Ovary (tissue), 3 donors: ENCODE data around the gene UBE2E3.

ENCODE experiments used
- POLR2A ChIP-seq: fragments of 450-650 bp; IDR thresholded peaks from one replicate; pipeline ENCODE4 v1.6.1; 2017; ENCODE audit warnings: antibody characterized with exemption, mild to moderate bottlenecking, moderate library complexity
- TF ChIP-seq, protein P1 (sequence below), 3 donors: fragments of 450-650 bp in 2 of 3; fragments of 200-600 bp in 1 of 3; IDR thresholded peaks; one replicate each; pipeline versions ENCODE4 v1.5.1 to v1.8.0; 2016 to 2022; ENCODE audit warnings: antibody characterized with exemption in 3 of 3, mild to moderate bottlenecking in 1 of 3
- donor health status: DM: no; HTN: no; CAD: no.

DNA sequence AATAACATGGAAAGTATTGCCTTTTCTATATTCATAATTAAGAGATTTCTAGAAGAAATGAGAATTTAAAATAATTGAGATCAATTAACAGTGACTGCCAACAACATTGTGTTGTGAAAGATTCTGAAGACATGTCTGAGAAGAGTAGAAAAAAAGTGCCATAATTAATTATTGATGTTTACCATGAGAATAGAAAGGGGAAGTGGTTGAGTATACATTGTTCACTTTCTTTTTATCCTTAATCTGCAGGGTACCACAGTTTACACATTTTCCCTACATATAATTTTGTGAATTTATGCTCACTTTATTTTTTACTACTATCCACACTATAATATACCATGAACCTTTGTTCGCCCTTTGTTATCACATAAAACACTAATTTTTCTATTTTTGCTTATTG is 47.1 kb upstream of the UBE2E3 start:
- TF ChIP-seq, protein P1, sequence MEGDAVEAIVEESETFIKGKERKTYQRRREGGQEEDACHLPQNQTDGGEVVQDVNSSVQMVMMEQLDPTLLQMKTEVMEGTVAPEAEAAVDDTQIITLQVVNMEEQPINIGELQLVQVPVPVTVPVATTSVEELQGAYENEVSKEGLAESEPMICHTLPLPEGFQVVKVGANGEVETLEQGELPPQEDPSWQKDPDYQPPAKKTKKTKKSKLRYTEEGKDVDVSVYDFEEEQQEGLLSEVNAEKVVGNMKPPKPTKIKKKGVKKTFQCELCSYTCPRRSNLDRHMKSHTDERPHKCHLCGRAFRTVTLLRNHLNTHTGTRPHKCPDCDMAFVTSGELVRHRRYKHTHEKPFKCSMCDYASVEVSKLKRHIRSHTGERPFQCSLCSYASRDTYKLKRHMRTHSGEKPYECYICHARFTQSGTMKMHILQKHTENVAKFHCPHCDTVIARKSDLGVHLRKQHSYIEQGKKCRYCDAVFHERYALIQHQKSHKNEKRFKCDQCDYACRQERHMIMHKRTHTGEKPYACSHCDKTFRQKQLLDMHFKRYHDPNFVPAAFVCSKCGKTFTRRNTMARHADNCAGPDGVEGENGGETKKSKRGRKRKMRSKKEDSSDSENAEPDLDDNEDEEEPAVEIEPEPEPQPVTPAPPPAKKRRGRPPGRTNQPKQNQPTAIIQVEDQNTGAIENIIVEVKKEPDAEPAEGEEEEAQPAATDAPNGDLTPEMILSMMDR (IDR thresholded peaks at IDR 0.05), result no peak
- TF ChIP-seq POLR2A, result no peak
